Activated CD8-positive, alpha-beta memory T cell treated with anti-CD3 and anti-CD28 coated beads for 1 hour (primary cell): Measurements from ENCODE around the gene NUDT19.
"Not testable (repeated sequence)": the region's sequence is repeated elsewhere in the genome, so short reads cannot be mapped to it uniquely, and the experiment has no call there.

Experiments used
- DNase-seq, 2 donors: peaks; one replicate each; pipeline ENCODE4 v3.0.0-alpha.2; 2020; ENCODE audit warnings: low read depth in 1 of 2; ENCODE audit errors: extremely low read depth in 1 of 2

The NUDT19 gene

DNA sequence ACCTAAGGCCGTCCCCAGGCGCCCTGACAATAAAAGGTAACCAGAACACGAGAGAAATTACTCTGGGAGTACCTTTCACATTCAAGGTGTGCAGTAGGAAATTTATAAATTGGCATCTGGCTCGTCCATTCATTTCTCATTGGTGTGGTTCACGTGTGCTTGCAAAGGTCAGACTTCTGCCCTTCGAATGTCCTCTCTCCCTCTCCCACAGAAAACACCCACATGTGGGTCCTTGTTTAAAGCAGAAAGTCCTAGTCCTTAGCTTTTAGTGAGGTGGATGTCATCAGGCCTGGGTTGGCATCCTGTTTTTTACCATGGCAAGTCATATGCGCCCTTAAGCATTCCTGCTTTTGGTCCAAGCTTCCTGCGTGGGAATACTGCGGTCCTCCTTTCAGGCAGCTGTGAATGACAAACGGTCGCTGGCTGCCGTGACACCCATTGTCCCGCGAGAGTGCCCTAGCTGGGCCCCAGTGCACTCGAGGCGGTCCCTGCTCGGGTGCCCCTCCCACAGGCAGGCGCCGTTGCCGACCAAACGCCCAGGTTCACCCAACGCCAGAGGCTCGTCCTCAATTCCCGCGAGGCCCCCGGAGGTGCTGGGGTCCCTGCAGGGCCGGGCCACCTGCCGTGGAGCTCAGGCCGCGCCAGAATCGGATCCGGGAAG is at the start of gene NUDT19:
Gene NUDT19, plus strand, starts transcription at position 531 of the 661 bp plus-strand sequence. CDS start 140 bp downstream, outside the sequence.
- DNase-seq, result peak; percentile 27 to 61

DNA sequence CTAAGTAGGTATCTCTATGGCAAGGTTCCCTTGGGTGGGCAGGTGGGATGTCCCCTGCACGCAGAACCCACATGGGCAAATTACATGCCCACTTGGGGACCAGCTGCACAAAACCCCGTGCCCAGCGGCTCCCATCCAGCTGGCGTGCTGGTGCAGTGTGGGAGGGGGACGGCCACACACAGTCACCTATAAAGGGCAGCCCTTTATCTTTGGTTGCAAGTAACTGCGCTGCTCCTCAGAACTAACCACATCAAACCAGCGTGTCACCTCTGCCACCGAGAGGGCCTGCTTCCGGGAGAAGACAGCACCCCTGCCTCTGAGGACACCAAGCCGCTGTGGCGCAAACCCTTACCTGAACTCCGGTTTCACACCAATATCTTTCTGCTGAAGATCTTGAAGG is 48.9 kb upstream of the NUDT19 start:
- peak; percentile 16 to 33 for DNase-seq

DNA sequence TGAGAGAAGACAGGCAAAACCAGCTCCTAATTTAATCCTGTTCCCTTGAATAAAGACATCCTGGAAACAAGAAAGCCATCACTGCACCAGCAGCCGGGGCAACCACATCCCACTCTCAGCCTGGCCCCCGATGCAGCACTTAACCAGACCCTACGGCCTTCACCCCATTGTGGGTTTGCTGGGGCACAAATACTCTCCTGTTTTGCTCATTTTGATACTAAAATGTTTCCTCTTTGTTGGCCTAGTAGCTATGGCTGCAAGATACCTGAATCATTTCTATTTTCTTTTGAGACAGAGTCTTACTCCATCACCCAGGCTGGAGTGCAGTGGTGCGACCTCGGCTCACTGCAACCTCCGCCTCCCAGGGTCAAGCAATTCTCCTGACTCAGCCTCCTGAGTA is 45.1 kb upstream of the NUDT19 start:
- no peak for DNase-seq

DNA sequence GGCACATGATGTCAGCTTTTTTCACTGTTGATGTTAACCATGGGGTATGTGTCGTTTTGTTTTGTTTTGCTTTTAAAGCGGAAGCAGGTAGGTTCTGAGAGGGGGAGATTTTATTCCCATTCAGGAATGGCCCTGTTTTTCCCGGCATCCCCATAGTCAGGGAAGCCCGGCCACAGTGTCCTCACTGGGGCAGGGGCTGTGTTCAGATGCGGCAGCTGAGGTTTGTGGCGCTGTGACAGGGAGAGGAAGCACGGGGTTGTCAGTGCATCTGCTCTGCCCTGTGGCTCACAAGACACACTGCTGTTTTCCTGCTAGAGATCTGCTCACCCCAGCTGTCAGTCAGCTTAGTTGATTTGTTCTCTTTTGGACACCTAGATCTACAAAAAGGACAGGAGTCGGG is 44.3 kb upstream of the NUDT19 start:
- DNase-seq, result no peak

- no peak for DNase-seq
Measured at GRCh38 chr19:32649751-32650150, 41.9 kb upstream of the NUDT19 start.

DNA sequence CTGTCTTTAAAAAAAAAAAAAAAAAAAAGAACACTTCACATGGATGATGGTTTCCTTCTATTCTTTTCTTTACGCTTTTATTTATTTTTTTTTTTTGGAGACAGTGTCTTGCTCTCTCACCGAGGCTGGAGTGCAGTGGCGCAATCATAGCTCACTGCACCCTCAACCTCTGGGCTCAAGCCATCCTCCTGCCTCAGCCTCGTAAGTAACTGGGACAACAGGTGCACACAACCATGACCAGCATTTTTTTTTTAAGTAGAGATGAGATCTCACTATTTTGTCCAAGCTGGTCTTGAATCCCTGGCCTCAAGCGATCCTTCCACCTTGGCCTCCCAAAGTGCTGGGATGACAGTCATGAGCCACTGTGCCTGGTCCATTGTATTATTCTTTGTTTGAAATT is 41.0 kb upstream of the NUDT19 start:
- no peak for DNase-seq

GRCh38 chr19:32651729-32652140 is 39.9 kb upstream of the NUDT19 start:
- DNase-seq, result no peak

GRCh38 chr19:32652331-32652730 is 39.3 kb upstream of the NUDT19 start:
- DNase-seq, result not testable (repeated sequence)

DNA sequence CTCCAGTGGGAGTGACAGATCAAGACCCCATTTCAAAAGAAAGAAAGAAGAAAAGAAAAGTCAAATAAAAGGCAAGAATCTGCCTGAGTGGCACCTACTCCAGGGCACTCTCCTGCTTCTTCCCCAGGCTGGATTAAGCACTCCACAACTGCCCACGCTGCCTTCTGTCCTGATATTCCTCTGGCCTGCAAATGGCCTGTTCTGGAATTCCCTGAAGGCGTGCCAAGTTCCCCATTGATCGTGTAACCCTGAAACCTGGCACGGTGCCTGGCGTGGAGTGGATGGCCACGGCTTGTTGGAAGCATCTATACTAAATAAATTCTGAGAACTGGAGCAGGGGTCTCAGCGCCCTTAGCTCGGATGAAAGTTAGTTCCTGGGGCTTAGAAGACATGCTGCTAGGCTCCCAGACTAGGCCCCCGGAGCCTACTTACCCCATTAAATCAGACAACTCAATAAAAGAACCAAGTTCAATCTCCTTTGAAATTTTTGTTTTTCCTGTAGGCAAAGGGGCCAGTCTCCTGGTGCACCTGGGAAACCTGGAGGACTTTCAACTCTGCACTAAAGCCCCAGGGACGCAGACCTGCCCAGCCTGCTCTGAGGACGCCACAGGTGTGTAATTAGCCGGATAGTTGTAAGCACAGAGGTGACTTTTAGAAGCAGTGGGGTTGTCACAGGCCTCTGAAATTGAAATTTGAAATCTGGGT is 38.6 kb upstream of the NUDT19 start:
- DNase-seq, result no peak

GRCh38 chr19:32653599-32653915 is 38.1 kb upstream of the NUDT19 start:
- DNase-seq, result no peak

DNA sequence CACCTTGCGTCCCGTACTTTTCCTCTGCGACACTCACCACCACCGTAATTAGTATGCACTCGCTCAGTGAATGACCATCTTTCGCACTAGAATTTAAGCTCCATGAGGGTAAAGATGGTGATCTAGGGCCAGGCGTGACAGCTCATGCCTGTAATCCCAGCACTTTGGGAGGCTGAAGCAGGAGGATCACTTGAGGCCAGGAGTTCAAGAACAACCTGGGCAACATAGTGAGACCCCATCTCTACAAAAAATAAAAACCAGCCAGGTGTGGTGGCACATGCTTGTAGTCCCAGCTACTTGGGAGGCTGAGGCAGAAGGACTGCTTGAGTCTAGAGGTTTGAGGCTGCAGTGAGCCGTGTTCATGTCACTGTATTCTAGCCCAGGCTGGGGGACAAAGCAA is 35.2 kb upstream of the NUDT19 start:
- not testable (repeated sequence) for DNase-seq

- no peak for DNase-seq
Measured at GRCh38 chr19:32658075-32658474, 33.5 kb upstream of the NUDT19 start.

DNA sequence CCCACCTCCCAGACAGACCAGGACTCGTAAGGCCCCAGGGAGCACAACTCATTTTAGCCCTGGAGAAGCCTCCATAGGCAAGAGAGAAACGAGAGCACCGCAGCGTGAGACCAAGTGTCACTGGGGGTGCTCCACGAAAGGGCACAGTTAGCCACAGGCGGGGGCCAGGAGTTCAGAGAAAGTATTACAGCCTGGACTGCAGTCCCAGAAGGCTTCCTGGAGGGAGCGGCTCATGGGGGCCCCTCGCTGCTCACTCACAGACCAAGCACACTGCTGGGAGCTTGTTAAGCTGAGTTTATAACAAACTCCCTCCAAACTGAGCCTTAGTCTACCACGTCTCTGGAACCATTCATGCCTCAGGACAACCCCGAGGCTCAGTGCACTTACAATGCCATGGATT is 33.1 kb upstream of the NUDT19 start:
- no peak for DNase-seq

- no peak for DNase-seq
Measured at GRCh38 chr19:32661318-32661717, 30.3 kb upstream of the NUDT19 start.

GRCh38 chr19:32662186-32662585 is 29.4 kb upstream of the NUDT19 start:
- DNase-seq, result no peak

DNA sequence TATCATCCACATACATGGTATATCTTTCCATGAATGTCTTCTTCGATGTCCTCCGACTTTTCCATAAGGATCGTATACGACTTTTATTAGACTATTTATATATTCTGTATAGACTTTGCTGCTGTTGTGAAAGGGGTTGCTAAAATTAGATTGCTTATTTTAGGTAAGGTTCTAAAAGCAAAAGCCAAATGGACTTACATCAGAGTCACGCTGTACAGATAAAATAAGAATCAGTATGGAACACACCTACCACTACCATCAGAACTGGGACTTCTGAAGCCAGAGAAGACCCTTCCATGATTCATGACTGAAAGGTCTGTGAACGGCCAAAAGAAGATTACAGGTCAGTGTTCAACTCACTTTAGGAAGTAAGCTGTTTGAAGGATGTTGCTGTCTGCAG is 25.5 kb upstream of the NUDT19 start:
- DNase-seq, result no peak

GRCh38 chr19:32669310-32669709 is 22.3 kb upstream of the NUDT19 start:
- DNase-seq, result no peak

DNA sequence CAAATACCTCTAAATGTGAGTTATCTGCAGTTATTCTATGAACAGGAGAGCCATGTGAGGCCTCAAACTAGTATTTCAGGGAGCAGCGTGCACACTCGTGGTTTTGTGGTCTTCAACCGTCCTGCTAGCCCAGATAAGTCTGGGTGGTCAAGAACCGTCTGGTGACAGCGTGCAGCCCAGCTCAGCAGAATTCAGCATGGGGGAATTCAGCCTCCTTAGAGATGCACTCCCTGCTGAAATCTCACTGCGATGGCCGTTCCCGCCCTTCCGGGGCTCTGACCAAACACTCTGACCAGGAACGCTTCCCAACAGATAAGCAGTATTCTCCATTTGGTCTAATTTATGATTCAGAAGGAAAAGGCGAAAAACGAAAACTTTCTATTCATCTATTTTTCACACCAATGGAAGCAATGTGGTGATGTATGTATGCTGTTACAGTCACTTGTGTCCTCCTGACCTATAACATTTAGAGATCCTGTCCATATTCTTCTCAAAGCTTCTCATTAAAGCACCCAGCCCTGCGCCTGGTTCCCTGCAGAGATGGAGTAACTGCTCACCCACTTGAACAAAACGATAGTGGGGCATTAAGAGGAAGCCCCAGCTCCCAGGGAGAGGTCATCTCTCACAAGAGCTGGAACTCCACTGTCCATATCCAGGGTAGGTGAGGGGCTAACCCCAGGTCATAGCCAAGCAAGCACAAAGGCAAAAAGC is 19.6 kb upstream of the NUDT19 start:
- DNase-seq, result no peak

DNA sequence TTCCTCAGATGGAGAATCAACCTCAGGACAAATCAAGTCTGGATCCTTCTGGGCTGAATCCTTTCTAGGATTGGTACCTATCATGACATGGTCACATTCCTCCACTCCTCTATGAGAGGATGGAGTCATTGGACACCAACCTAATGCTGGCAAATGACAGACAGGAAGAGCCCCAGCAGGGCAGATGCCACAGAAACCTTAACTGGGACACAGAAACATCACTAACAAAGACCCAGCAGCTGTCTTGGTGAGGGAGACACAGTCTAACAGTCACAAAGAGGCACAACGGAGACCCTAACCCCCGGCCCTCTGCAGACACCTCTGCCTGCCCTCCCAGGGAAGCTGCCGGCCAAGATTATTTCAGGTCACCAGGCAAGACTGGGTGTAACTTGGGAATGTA is 18.8 kb upstream of the NUDT19 start:
- DNase-seq, result no peak

- DNase-seq, result no peak
Measured at GRCh38 chr19:32673573-32673972, 18.0 kb upstream of the NUDT19 start.

GRCh38 chr19:32674153-32674930 is 17.3 kb upstream of the NUDT19 start:
- DNase-seq, result no peak
